C4-2B (cell line): Measurements from ENCODE around the gene MDFI.

Experiments used
- ZFX ChIP-seq: fragments of 450-650 bp; IDR thresholded peaks from 2 replicates; pipeline ENCODE4 v1.6.1; 2017
- TF ChIP-seq, protein P1 (sequence below): fragments of 450-650 bp; conservative IDR thresholded peaks from 2 replicates; pipeline ENCODE4 v1.5.1; 2017; ENCODE audit warnings: mild to moderate bottlenecking

DNA sequence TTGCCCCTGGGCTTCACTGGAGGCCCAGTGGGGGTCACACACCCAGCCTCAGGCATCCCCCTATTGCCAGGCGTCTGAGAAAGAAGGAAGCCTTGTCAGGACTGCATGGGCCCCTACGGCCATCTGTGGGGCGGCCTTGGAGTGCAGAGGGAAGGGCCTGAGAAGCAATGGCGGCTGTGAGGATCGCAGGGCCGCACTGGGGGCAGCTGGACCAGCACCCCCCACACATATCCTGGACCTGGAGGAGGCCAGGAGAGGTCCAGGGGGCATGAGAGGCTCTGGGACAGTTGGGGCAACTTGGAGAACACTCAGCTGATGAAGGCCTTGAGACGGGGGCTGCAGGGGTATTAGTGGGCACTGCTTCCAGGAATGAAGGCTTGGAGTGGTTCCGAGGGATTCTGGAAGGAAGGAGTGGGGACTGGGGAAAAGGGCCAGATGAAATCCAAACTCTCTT lies 16.5 kb downstream of the MDFI start:
- TF ChIP-seq, protein P1, sequence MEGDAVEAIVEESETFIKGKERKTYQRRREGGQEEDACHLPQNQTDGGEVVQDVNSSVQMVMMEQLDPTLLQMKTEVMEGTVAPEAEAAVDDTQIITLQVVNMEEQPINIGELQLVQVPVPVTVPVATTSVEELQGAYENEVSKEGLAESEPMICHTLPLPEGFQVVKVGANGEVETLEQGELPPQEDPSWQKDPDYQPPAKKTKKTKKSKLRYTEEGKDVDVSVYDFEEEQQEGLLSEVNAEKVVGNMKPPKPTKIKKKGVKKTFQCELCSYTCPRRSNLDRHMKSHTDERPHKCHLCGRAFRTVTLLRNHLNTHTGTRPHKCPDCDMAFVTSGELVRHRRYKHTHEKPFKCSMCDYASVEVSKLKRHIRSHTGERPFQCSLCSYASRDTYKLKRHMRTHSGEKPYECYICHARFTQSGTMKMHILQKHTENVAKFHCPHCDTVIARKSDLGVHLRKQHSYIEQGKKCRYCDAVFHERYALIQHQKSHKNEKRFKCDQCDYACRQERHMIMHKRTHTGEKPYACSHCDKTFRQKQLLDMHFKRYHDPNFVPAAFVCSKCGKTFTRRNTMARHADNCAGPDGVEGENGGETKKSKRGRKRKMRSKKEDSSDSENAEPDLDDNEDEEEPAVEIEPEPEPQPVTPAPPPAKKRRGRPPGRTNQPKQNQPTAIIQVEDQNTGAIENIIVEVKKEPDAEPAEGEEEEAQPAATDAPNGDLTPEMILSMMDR: no peak
- TF ChIP-seq ZFX: no peak
